ENCODE data around the gene TAGLN2.

DNA sequence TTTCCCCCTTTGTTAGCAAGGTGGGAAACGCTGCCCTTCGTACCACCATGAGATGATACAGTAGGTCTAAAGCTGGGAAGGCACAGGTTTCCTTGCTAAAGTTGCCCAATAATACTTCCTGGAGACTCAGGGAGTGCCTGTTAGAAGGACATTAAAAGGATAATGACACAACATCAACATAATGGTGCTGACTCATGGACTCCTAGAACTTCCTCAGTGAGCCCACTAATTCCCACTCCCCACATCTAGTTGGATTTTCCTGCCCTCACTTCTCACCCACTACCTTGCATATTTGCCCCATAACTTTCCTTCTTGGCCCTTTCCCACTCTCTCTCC is 42.8 kb downstream of the TAGLN2 start:
- no peak for TF ChIP-seq GATA3 (IDR thresholded peaks at IDR 0.05; ENCODE audit: low read depth, low read length)
- TF ChIP-seq GATA2 (IDR thresholded peaks at IDR 0.05; ENCODE audit: low read depth, low read length): no peak

All from SH-SY5Y (cell line).